ENCODE data around the gene DHH.

The DHH gene

DNA sequence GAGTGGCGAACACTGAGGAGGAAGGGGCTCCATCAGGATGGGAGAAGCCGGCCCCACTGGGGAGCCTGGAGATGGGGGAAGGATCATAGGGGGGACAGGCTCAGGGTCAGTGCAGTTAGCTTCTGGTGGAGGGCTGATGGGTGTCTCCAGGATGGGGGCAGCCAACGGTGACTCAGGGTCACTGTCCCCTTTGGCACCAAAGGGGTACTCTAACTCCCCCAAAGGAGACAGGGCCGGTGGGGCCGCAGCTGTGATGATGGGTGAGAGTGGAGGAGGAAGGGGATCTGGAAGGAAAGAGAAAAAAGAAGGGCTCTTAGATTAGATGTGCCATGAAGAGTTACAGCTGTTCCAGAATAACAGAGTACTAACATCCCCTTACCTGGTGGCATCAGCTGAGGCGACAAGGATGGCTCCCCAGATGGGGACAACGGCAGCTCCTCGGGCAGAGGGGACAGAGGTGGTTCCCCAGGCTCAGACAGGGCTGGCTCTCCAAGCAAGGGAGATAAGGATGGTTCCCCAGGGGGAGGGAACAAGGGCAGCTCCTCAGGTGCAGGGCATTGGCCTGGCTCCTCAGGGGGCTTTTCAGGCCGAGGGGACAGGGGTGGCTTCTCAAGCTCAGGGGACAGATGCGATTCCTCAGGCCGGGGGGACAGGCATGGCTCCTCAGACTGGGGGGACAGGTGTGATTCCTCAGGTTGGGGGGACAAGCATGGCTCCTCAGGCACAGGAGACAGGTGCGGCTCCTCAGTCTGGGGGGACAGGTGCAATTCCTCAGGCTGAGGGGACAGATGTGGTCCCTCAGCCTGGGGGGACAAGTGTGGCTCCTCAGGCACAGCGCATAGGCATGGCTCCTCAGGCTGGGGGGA is 43.9 kb downstream of the DHH start:
- no peak for DNase-seq (ENCODE audit: low read depth)

GRCh38 chr12:49049566-49050224 is 44.9 kb downstream of the DHH start:
- no peak for DNase-seq (ENCODE audit: low read depth)

- DNase-seq (ENCODE audit: low read depth) = no peak
Measured at GRCh38 chr12:49048953-49049352, 45.6 kb downstream of the DHH start.

DNA sequence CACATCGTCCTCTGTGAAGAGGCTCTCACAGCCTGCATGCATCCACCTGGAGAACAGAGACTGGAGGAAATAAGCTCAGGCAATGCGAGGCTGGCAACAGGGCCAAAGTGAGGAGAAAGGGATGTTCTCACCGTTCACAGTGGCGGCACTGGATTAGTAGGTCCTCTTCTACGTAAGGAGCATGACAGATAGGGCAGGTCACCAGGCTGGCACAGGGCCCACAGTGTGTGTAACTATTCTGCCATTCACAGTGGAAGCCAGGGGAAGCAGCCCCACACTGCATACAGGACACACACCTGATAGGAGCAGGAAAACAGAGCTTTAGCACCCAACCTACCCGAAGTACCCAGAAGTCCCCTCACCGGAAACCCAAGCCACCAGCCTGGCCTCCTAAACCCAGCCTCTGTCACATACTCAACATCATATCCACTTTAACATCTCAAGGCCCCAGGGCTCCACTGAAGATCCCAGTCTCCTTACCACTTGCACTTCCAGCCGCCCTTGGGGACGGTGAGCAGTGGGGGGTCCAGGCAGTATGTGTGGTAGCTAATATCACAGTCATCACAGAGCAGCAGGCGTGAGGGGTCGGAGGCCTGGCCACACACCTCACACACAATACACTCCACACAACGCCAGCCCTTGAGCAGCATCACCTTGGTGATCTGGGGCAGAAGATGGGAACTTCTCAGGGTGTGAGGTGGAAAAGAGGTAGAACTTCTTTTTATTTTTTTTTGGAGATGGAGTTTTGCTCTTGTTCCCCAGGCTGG is 48.3 kb downstream of the DHH start:
- no peak for DNase-seq (ENCODE audit: low read depth)

- DNase-seq (ENCODE audit: low read depth) = no peak
Measured at GRCh38 chr12:49044660-49045059, 49.9 kb downstream of the DHH start.

DNA sequence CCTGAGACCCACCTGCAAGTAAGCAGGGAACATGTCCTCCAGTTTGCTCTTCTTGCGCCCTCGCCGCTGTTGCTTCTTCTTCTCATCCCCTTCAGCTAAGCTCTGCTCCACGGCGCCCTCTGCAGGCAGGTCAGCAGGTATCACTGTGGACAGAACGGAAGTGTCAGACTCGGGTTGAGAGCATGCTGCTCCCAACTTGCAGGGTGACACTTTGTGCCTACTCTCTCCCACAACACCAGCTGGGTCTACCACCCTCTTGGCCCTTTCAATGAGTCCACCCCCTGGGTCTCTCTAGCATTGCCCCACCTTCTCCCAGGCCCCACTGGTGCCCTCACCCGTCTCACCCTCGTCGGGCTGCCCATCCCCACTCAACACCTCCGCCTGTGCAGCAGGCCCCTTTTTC is 50.7 kb downstream of the DHH start:
- peak; percentile 67 for DNase-seq (ENCODE audit: low read depth)

GRCh38 chr12:49043241-49043640 is 51.4 kb downstream of the DHH start:
- DNase-seq (ENCODE audit: low read depth) = no peak

DNA sequence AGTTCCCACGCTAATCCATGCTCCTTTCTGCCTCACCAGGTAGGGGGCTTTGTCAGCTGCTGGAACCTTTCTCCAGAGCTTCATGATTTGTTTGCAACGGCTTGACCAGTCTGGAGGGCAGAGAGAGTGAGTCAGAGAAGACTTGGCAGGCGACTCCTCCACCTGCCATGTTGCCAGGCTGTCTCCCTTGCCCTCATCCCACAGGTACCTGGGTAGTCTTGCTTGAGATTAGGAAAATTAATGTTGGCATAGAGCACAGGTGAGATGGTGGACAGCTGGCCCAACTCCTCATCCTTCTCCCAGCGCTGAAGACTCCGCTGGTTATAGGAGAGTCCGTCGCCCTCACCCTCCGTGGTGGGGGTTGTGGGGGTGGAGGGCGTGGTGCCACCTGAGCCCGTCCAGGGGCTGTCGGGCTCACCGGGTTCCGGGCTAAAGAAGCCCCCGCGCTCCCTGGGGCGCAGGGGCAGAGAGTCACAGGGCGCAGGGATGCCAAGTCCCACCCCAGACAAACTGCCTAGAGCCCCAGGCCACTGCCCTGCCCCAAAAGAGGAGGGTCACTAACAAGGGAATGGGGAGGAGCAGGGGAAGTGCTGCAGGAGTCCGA is 52.6 kb downstream of the DHH start:
- no peak for DNase-seq (ENCODE audit: low read depth)

GRCh38 chr12:49041036-49041880 is 53.3 kb downstream of the DHH start:
- no peak for DNase-seq (ENCODE audit: low read depth)

- no peak for DNase-seq (ENCODE audit: low read depth)
Measured at GRCh38 chr12:49040364-49040855, 54.2 kb downstream of the DHH start.

DNA sequence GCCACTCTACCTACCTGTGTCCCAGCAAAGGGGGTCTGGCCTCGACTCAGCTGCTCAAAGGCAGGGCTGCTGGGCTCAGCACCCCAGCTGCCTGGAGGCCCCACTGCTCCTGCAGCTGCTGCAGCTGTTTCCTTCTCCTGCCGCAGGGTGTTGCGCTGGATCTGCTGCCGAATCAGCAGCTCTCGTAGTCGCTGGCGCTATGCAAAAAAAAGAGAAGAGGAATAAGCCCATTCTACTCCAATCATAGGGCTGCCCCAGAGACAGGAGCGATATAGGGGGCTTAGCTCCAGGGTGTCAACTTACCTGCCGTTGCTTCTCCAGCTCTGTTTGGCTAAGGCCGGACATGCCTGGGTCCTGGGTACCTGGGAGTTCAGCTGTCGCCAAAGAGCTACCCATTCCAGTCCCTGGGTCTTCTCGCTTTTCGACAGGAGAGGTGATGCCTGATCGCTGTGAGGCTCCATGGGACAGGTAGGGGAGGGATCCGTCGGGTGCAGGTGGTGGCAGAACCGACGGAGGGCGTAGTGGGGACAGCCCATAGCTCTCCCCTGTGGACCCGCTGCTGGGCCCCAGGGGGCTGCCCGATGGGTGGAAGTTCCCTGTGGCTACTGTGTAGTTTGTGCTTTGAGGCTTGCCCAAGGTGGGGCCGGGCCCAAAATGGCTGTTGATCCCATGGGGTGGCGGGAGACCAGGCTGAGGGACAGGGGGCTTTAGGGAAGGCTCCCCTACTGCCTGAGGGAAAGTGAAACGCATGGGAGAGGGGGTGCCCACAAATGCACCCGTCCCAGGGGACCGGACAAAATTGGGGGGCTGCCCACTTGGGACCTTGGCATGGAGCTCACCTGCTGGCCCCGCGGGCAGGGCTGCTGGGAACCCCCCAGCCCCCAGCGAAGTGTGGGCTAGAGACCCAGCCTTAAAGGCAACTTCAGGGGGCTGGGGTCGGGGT is 54.9 kb downstream of the DHH start:
- DNase-seq (ENCODE audit: low read depth) = no peak

DNA sequence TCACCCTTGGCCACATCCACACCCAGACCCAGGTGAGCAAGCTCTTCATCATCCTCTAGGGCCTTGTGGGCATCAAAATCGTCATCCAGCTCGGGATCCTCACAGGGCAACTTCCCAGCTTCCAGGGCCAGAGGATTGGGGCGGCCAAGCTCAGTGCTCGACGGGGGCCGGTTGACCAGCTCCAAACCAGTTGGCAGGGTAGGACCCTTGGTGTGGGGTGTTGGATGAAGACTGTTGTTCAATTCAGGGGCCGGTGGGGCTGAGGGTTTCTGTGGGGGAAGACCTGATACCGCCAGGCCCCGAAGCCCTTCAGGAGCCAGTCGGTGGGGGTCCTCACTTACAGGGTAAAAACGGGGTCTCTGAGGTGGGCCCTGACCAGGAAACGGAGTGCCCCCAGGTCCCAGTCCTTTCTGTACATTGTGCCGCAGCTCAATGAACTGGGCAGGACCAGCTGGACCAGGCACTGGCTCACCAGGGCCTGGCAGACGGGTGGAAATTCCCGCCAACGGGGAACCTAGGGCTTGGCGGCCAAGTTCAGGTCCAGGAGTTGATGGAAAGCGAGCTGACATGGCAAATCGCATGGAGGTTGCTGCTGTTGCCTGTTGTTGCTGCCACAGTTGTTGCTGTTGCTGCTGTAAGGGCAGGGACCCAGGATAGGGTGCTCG is 56.2 kb downstream of the DHH start:
- no peak for DNase-seq (ENCODE audit: low read depth)

DNA sequence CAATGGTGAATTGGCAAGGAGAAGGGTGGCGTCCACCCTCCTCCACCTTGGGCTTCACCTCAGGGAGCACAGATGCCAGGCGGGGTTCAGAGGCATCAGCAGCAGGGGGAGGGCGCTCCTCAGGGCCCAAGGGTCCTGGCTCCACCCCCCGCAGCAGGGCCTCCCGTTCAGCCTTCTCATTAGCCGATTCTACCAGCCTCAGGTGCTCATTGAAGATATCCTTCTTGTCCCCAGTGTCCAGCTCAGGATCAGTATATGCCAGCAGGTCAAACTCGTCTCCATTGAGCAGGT is 56.7 kb downstream of the DHH start:
- no peak for DNase-seq (ENCODE audit: low read depth)

GRCh38 chr12:49037111-49037946 is 57.3 kb downstream of the DHH start:
- DNase-seq (ENCODE audit: low read depth) = no peak

All from stimulated activated CD8-positive, alpha-beta memory T cell treated with anti-CD3 and anti-CD28 coated beads, Interleukin-15, amount 100 ng/mL, for 1 hour (primary cell).